H9 (cell line): ENCODE results near the gene CFAP161. TPM values are rescaled to one million over a fixed set of nuclear protein-coding genes. Genes with fewer than 3 reads are reported as not detected.

Experiments used
- DNase-seq: peaks from one replicate; pipeline ENCODE4 v3.0.0-alpha.2; 2017
- H2AFZ ChIP-seq: one replicate; pipeline ENCODE4 v1.6.1; 2013; ENCODE audit warnings: mild to moderate bottlenecking, low read length, control low read depth, moderate library complexity
- H2AK5ac ChIP-seq: 2 replicates; pipeline ENCODE4 v1.6.1; 2013; ENCODE audit warnings: low read length, control low read depth, mixed read lengths; ENCODE audit not compliant: insufficient read length
- H2BK120ac ChIP-seq: one replicate; pipeline ENCODE4 v1.6.1; 2013; ENCODE audit warnings: low read depth, mild to moderate bottlenecking, low read length, control low read depth, inconsistent platforms; ENCODE audit not compliant: poor library complexity, severe bottlenecking
- H2BK12ac ChIP-seq: 2 replicates; pipeline ENCODE4 v1.6.1; 2013; ENCODE audit warnings: low read length, control low read depth, mixed read lengths, low read depth; ENCODE audit not compliant: insufficient read length
- H2BK15ac ChIP-seq: 2 replicates; pipeline ENCODE4 v1.6.1; 2013; ENCODE audit warnings: low read depth, low read length, control low read depth
- H2BK20ac ChIP-seq: one replicate; pipeline ENCODE4 v1.6.1; 2013; ENCODE audit warnings: low read depth, mild to moderate bottlenecking, low read length, control low read depth, inconsistent platforms; ENCODE audit not compliant: poor library complexity, severe bottlenecking
- H2BK5ac ChIP-seq: 2 replicates; pipeline ENCODE4 v1.6.1; 2013; ENCODE audit warnings: low read length, control low read depth, mixed read lengths; ENCODE audit not compliant: insufficient read length
- H3K14ac ChIP-seq: 2 replicates; pipeline ENCODE4 v1.6.1; 2013; ENCODE audit warnings: low read length, control low read depth; ENCODE audit not compliant: insufficient read depth
- H3K18ac ChIP-seq: 2 replicates; pipeline ENCODE4 v1.6.1; 2013; ENCODE audit warnings: low read depth, mild to moderate bottlenecking, mixed read lengths, low read length, control low read depth; ENCODE audit not compliant: insufficient read length
- H3K23ac ChIP-seq: 2 replicates; pipeline ENCODE4 v1.6.1; 2013; ENCODE audit warnings: low read length, control low read depth, mixed read lengths, low read depth; ENCODE audit not compliant: insufficient read length
- H3K23me2 ChIP-seq: 2 replicates; pipeline ENCODE4 v1.6.1; 2013; ENCODE audit warnings: low read depth, mild to moderate bottlenecking, mixed read lengths, low read length, control low read depth; ENCODE audit not compliant: insufficient read length, poor library complexity, severe bottlenecking
- H3K27ac ChIP-seq: 2 replicates; pipeline ENCODE4 v1.5.1; 2013; ENCODE audit warnings: low read length, control low read depth, mixed read lengths, low read depth; ENCODE audit not compliant: insufficient read length
- H3K27me3 ChIP-seq: 2 replicates; pipeline ENCODE4 v1.6.1; 2013; ENCODE audit warnings: low read length, control low read depth, inconsistent platforms; ENCODE audit not compliant: insufficient read depth
- H3K4ac ChIP-seq: 2 replicates; pipeline ENCODE4 v1.6.1; 2013; ENCODE audit warnings: low read depth, mild to moderate bottlenecking, control low read depth, inconsistent platforms, low read length, moderate library complexity
- H3K4me1 ChIP-seq: 2 replicates; pipeline ENCODE4 v1.6.1; 2013; ENCODE audit warnings: low read length, control low read depth, inconsistent platforms; ENCODE audit not compliant: insufficient read depth
- H3K4me2 ChIP-seq: 2 replicates; pipeline ENCODE4 v1.6.1; 2013; ENCODE audit warnings: low read length, control low read depth, mixed read lengths; ENCODE audit not compliant: insufficient read length, insufficient read depth
- H3K56ac ChIP-seq: 2 replicates; pipeline ENCODE4 v1.6.1; 2013; ENCODE audit warnings: low read depth, mild to moderate bottlenecking, mixed read lengths, low read length, control low read depth; ENCODE audit not compliant: insufficient read length
- H3K79me1 ChIP-seq: 2 replicates; pipeline ENCODE4 v1.6.1; 2013; ENCODE audit warnings: low read depth, mild to moderate bottlenecking, moderate library complexity, low read length, control low read depth, inconsistent platforms; ENCODE audit not compliant: insufficient read depth, poor library complexity, severe bottlenecking
- H3K79me2 ChIP-seq: 2 replicates; pipeline ENCODE4 v1.6.1; 2013; ENCODE audit warnings: low read length, control low read depth, inconsistent platforms; ENCODE audit not compliant: insufficient read depth
- H3K9ac ChIP-seq: 2 replicates; pipeline ENCODE4 v1.6.1; 2013; ENCODE audit warnings: low read length, control low read depth, mixed read lengths; ENCODE audit not compliant: insufficient read length; ENCODE audit errors: extremely low read depth
- H3K9me3 ChIP-seq: one replicate; pipeline ENCODE4 v1.6.1; 2013; ENCODE audit warnings: low read depth, low read length, inconsistent platforms; ENCODE audit not compliant: control insufficient read depth
- H3T11ph ChIP-seq: one replicate; pipeline ENCODE4 v1.6.1; 2013; ENCODE audit warnings: mild to moderate bottlenecking, low read length, control low read depth, inconsistent platforms
- H4K20me1 ChIP-seq: one replicate; pipeline ENCODE4 v1.6.1; 2013; ENCODE audit not compliant: control insufficient read depth, insufficient read length, insufficient read depth
- H4K5ac ChIP-seq: 2 replicates; pipeline ENCODE4 v1.6.1; 2013; ENCODE audit warnings: low read depth, mild to moderate bottlenecking, mixed read lengths, low read length, control low read depth; ENCODE audit not compliant: insufficient read length
- H4K8ac ChIP-seq: replicated peaks from 2 replicates; pipeline ENCODE4 v1.6.1; 2013; ENCODE audit warnings: low read length, control low read depth, mixed read lengths, low read depth; ENCODE audit not compliant: insufficient read length
- H4K91ac ChIP-seq: 2 replicates; pipeline ENCODE4 v1.6.1; 2013; ENCODE audit warnings: low read depth, mild to moderate bottlenecking, moderate library complexity, mixed read lengths, low read length, control low read depth; ENCODE audit not compliant: insufficient read length
- H3K27ac Mint-ChIP-seq, 3 experiments: 2 replicates in 2 of 3; 3 replicates in 1 of 3; pipeline ENCODE4 v1.8.0; 2020 to 2021; ENCODE audit warnings: mixed read lengths in 3 of 3, mild to moderate bottlenecking in 1 of 3, moderate library complexity in 1 of 3
- H3K27me3 Mint-ChIP-seq: 2 replicates; pipeline ENCODE4 v1.8.0; 2021; ENCODE audit warnings: low read depth, mild to moderate bottlenecking, moderate library complexity, mixed read lengths
- H3K36me3 Mint-ChIP-seq, 3 experiments: 2 replicates in 2 of 3; 3 replicates in 1 of 3; pipeline ENCODE4 v1.8.0; 2020 to 2021; ENCODE audit warnings: low read depth in 3 of 3, mixed read lengths in 3 of 3; ENCODE audit not compliant: insufficient read depth in 1 of 3
- H3K4me1 Mint-ChIP-seq, 2 experiments: 2 replicates each; pipeline ENCODE4 v1.8.0; 2020; ENCODE audit warnings: mixed read lengths in 2 of 2
- H3K4me3 Mint-ChIP-seq, 2 experiments: 2 replicates in 1 of 2; 3 replicates in 1 of 2; pipeline ENCODE4 v1.8.0; 2020 to 2021; ENCODE audit warnings: mild to moderate bottlenecking in 2 of 2, mixed read lengths in 2 of 2, moderate library complexity in 1 of 2
- H3K9me3 Mint-ChIP-seq, 2 experiments: 2 replicates in 1 of 2; 3 replicates in 1 of 2; pipeline ENCODE4 v1.8.0; 2020; ENCODE audit warnings: mild to moderate bottlenecking in 2 of 2, mixed read lengths in 2 of 2, moderate library complexity in 1 of 2
- CTCF ChIP-seq: fragments of 200-600 bp; sonication (generic); conservative IDR thresholded peaks from 3 replicates; pipeline ENCODE4 v1.8.0; 2021; ENCODE audit warnings: antibody characterized with exemption, mild to moderate bottlenecking
- WGBS: extraction: QIAGEN DNeasy Blood & Tissue Kit; methylation state at CpG from one replicate; pipeline ENCODE4 v1.1.7; 2013; ENCODE audit warnings: missing lambda C conversion rate, low lambda C conversion rate, mixed read lengths; ENCODE audit not compliant: insufficient read length; ENCODE audit errors: extremely low coverage; 5-methylcytosine and 5-hydroxymethylcytosine counted together
- total RNA-seq: library from RNA; stranded (reverse); gene quantifications from 2 replicates; pipeline ENCODE4 v1.2.1, GENCODE V29; 2021

Gene CFAP161
- total RNA-seq, 1 experiment from 2014 or later: 0.24 TPM

GRCh38 chr15:81168644-81169043 is 34.6 kb downstream of the CFAP161 start:
- no peaks in the 10 kb centered on the region for H3K79me2 ChIP-seq
- H2BK20ac ChIP-seq: no peak overlapping the region
- no peak overlapping the region for H3K27ac ChIP-seq
- H3K9me3 ChIP-seq: no peaks in the 10 kb centered on the region
- no peaks in the 10 kb centered on the region for H4K20me1 ChIP-seq
- no peak overlapping the region for H4K5ac ChIP-seq
- H2AK5ac ChIP-seq: no peak overlapping the region
- H3K18ac ChIP-seq: no peak overlapping the region
- no peaks in the 10 kb centered on the region for H3K4me1 Mint-ChIP-seq
- no peak overlapping the region for H2BK12ac ChIP-seq
- H3K27me3 ChIP-seq: no peaks in the 10 kb centered on the region
- H3K4me2 ChIP-seq: no peak overlapping the region
- H3K27me3 Mint-ChIP-seq: peaks cover 22% of the 10 kb centered on the region
- H2BK15ac ChIP-seq: no peak overlapping the region
- TF ChIP-seq CTCF: no peak
- no peak overlapping the region for H2BK120ac ChIP-seq
- H2AFZ ChIP-seq: no peak overlapping the region
- no peak overlapping the region for H4K91ac ChIP-seq
- no peak overlapping the region for H3K23ac ChIP-seq
- no peaks in the 10 kb centered on the region for H3K23me2 ChIP-seq
- no peak overlapping the region for H4K8ac ChIP-seq
- H3K56ac ChIP-seq: no peak overlapping the region
- no peaks in the 10 kb centered on the region for H3K36me3 Mint-ChIP-seq
- H3K9ac ChIP-seq: no peak overlapping the region
- no peaks in the 10 kb centered on the region for H3K79me1 ChIP-seq
- no peak overlapping the region for H3K27ac Mint-ChIP-seq
- no peak overlapping the region for H2BK5ac ChIP-seq
- no peak for DNase-seq
- H3K14ac ChIP-seq: no peak overlapping the region
- H3K4ac ChIP-seq: no peak overlapping the region
- no peak overlapping the region for H3K4me3 Mint-ChIP-seq
- H3K9me3 Mint-ChIP-seq: no peaks in the 10 kb centered on the region
- no CpG with 5 or more reads among the region's 2 CpGs for whole genome bisulfite sequencing
- H3K4me1 ChIP-seq: no peaks in the 10 kb centered on the region
- H3T11ph ChIP-seq: no peak overlapping the region
